HG03025 (cell line): Measurements from ENCODE around the gene KHDC1.
"Not testable (repeated sequence)": the region's sequence is repeated elsewhere in the genome, so short reads cannot be mapped to it uniquely, and the experiment has no call there.

Experiments used
- ATAC-seq: cut with Tn5 transposase; IDR thresholded peaks from one replicate; pipeline ENCODE4 v1.9.1; 2021; ENCODE audit warnings: mild to moderate bottlenecking, moderate library complexity; ENCODE audit not compliant: unreplicated experiment, low FRiP score

KHDC1 gene

DNA sequence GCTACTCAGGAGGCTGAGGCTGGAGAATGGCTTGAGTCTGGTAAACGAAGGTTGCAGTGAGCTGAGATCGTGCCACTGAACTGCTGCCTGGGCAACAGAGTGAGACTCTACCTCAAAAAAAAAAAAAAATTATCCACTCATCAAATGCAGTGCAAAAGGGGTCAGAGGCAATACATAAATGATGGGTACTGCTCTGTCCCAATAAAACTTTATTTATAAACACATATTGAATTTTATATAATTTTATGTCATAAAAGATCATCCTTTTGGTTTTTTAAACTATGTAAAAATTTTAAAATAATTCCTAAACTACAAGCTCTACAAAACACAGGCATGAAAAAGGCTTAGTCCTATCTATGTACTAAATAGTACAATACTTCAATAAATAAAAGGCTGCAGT lies 10.3 kb downstream of the KHDC1 start:
- ATAC-seq, result no peak

DNA sequence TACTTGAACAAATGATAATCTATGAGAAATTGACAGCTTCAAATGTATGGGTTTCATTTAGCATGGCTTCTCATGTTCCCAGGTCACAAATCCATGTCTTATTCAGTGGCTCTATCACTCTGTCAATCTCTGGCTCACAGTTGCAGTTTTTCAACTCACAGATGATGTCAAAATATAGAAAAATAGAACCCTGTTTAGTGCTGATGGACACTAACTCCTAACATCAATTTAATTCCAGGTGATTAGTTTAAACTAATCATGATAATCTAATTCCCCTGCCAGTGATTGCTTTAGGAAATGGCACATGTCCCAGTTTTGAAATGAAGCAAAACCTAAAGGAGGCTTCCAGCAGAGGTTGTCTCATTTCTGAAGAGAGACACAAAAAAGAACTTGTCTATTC lies 13.0 kb downstream of the KHDC1 start:
- ATAC-seq, result no peak

DNA sequence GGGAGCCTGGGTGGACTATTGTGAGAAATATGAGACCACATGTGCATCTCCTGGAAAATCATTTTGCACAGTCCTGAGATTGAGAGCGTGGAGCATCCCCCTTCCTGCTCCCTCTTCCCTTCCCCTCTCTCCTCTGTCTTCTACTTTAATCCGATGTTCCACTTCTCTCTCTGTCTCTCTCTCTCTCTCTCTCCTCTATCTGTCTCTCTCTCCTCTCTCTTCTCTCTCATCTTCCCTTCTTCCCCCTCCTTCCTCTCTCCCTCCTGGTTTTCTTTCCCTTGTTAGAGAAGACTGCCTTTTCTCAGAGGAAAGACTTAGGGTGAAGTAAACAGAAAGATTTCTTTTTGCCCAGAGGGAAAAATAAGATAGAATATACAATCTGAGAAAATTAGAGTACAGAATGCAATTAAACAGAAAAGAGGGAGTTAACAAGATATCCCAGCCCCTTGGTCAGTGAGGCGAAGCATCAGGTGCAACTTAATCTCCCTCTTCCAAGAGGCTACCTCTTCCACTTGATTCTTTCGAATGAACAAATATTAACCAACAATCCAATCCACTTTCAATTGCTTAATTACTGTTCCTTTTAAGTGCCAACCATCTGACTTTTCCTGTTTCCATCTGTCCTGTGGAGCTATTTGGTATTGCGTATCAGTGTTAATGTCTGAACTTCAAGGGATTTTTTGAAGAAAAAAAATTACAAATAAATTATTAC lies 14.6 kb downstream of the KHDC1 start:
- ATAC-seq, result no peak

DNA sequence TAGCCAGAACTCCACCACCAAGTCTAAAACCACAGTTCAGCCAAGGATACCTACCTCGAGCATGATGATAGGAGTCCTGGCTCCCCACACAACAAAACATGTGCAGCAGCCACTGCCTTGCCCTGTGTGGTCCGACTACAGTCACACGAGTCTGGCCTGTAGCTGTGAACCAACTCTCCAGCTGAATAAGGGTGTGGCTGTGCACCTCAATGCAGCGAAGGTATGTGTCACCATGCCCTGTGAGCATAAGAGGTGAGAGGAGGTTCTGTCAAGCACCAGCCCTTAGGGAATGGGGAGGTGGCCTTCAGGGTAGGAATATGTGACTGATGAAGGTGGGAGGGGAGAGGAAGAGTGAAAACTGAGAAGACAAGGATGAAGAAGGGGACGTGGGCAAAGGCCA lies 21.0 kb downstream of the KHDC1 start:
- no peak for ATAC-seq

DNA sequence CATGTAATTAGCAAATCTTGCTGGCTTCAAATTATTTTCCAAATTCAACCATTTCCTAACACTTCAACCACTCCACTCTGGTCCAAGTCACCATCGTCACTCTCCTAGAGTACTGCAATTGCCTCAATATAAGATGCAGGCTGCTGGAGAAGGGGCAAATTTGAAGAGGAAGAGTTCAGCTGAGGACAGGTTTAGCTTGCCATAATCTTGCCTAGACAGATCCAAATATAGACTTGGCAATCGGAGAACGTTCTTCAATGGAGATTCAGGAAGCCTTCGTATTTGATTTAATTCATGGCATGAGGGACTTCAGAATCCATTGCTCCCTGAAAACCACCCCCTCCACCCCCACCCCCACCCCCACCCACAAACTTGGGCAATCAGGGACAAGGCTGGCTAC lies 22.3 kb downstream of the KHDC1 start:
- ATAC-seq, result no peak

DNA sequence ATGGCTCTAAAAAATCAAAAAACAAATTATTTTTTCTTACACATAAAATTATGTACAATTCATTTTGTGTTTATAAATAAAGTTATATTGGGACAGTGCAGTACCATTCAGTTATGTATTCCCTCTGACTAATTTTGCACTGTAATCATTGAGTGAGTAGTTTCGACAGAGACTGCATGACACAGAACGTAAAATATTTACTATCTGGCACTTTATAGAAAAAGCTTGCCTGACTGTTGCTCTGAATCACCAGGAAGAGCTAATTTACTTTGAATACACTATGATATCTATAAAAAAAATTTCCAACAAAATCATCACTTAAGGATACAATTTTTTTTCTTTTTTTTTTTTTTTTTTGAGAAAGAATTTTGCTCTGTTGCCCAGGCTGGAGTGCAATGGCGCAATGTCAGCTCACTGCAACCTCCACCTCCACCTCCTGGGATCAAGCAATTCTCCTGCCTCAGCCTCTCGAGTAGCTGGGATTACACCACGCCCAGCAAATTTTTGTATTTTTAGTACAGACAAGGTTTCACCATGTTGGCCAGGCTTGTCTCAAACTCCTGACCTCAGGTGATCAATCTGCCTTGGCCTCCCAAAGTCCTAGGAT lies 26.7 kb downstream of the KHDC1 start:
- no peak for ATAC-seq

DNA sequence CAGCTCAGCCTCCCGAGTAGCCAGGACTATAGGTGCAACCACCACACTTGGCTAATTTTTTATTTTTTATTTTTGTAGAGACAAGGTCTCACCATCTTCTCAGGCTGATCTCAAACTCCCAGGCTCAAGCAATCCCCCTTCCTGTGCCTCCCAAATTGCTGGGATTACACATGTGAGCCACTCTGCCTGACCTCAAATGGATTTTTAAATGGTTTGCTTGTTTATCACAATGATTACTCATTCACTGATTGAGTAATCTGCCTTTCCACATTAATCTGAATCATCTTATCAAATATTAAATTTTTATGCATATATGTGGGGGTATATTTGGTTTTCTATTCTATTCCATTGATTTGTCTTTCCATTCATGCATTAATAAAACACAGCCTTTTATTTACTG lies 28.3 kb downstream of the KHDC1 start:
- no peak for ATAC-seq

DNA sequence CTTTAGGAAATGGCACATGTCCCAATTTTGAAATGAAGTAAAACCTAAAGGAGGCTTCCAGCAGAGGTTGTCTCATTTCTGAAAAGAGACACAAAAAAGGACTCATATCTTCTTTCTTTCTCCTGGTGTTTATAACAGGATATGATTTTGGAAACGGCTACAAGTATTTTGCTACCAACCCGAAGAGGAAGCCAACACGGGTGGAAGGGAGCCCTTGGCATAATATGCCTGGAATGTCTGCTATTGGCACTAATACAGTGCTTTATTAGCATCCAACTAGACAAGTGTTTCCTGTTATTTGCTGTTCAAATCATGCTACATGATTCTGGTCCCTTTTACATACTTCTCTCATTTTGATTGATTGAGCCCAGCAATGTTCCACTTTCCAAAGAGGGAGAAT lies 29.0 kb downstream of the KHDC1 start:
- ATAC-seq, result not testable (repeated sequence)

DNA sequence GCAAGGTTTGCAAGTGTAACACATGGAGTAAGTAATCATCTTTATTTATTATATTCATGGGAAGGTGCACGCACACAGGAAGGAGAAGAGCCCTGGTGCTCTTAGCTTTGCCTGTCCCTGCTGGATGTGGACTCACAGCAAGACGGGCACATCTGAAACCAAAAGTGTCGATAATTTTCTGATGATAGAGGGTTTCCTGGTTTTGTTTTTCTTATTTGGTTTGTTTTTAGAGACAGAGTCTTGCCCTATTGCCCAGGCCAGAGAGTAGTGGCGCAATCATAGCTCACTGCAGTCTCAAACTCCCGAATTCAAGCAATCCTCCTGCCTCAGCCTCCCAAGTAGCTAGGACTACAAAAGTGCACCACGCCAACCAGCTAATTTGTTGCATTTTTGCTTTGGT lies 29.9 kb downstream of the KHDC1 start:
- ATAC-seq, result no peak

DNA sequence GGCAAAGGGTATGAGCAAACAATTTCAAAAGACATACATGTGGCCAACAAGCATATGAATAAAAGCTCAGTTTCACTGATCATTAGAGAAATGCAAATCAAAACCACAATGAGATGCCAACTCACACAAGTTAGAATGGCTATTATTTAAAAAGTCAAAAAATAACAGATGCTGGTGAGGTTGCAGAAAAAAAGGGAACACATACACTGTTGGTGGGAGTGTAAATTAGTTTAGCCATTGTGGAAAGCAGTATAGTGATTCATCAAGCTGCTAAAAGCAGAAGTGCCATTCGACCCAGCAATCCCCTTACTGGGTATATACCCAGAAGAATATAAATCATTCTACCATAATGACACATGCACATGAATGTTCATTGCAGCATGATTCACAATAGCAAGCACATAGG lies 31.0 kb downstream of the KHDC1 start:
- no peak for ATAC-seq

DNA sequence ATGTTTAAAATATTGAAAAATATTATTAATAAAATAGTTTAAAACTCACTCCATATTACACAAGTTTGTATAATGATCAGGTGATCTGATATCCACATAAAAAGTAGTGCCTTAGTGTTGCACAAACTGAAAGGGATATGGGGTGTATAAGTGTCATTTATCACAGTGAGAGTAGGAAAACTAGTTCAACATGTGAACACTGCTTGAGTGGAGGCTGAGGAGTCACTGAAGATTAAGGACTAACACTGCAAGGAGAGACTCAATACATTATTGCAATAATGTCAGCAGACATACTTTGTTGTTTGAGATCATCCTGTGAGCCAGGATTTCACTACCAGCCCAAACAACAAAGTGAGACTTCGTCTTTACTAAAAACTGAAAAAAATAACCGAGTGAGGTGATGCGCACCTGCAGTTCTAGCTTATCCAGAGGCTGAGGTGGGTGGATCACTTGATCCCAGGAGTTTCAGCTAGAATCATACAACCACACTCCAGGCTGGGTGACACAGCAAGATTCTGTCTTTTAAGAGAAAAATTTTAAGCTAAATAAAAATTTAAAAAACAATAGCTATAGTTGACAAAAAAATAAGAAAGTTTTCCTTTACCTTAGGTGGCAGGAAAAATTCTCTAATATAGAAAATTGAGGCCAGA lies 35.3 kb downstream of the KHDC1 start:
- no peak for ATAC-seq

DNA sequence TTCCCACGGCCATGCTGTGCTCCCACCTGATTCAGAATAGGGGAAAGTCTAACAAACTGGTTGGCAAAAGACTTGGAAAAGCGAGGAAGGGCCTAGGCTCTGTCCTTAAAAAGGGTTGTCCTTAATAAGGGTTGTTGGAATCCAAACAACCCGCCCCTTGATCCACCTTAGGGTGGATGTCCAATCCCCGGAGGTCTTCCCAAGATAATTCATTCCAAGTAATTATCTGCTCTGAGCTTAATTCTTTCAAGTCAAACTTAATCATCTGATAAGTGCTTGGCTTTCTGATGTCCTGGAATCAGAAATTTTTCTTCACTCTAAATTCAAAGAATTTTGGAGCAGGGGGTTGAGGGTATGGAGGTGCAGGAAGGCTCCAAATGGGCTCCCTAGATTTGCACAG lies 37.6 kb downstream of the KHDC1 start, which contains the start of gene KHDC1L:
Gene KHDC1L, minus strand, starts transcription at position 101 of the 400 bp plus-strand sequence. Its CDS starts 88 bp downstream, at position 13.
- ATAC-seq, result no peak

DNA sequence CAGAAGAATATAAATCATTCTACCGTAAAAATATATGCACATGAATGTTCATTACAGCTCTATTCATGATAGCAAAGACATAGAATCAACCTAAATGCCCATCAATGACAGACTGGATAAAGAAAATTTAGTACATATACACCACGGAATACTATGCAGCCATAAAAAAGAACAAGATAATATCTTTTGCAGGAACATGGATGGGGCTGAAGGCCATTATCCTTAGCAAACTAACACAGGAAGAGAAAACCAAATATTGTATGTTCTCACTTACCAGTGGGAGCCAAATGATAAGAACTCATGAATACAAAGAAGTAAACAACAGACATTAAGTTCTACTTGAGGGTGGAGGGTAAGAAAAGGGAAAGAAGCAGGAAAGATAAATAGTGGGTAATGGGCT lies 46.1 kb downstream of the KHDC1 start:
- no peak for ATAC-seq

DNA sequence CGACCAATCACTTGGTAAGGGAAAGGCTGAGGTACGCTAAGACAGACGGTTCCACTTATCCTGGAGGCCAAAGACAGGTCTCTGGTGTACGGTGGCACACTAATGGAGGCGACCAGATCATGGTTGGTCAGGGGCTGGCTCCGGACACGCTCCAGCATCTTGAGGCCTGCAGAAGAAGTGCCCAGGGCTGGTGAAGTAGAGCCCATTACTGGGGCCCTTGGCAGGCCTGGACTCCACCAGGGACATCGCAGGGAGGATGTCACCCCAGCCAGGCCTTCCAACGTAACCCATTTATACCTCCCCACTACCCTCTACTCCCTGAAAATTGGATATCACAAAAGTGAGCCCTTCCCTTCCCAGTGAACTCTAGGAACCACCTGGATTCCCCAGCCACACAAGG lies 53.9 kb downstream of the KHDC1 start:
- ATAC-seq, result no peak

DNA sequence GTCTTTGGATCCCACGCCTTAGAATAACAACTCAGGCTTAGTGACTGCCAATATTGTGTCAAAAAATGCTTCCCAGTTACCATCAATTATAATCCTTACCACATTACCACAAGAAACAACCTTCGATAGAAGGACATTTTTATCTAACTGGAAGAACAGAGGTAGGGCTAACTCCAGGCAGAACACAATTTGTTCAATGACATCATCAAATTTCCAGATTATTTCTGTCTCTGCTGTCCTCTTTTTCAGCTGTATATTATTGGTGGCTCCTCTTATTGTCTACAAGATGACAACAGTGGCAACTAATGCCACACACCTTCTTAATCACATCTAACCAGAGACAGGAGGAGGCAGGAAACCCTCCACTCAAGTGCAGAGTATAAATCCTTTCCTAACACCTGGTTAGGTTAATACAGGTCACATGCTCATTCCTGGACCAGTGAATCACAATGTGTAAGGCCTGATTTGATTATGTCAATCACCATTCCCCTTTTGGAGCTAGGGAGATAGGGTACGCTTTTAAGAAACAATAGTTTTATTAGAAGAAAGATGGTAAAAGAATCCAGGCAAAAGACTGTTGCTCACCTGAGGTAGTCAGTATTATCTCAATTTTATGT lies 55.7 kb downstream of the KHDC1 start:
- no peak for ATAC-seq

DNA sequence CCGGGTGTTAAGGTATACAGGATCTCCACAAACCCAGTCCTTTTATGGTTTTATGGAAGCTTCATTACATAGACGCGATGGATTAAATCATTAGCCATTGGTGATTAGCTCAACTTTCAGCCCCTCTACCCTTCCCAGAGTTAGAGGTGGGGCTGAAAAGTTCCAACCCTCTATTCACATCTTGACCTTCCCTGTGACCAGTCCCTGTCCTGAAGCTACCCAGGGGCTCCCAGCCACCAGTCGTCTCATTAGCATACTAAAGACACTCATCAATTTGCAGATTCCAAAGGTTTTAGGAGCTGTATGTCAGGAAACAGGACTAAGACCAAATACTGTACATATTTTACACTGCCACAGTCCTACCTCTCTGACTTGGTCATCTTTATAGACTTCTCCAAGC lies 58.7 kb downstream of the KHDC1 start:
- no peak for ATAC-seq

DNA sequence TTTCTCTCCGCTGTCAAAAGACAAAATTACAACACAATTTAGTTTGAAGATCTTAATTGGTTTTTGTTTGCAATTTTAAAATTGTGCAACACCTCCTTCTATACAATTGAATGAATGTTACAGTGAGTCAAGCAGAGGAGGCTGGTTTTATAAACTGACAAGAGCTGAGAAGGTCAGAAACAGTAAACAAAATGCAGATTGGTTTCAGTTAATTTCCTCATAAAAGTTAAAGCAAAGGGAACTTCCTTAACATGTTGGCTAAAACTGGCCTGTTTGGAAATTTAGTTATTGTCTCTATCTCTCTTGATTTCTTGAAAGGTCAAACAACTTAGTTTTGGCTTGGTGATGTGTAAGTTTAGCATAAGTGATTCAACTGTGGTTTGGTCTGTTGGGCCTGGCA lies 59.9 kb downstream of the KHDC1 start:
- ATAC-seq, result no peak

DNA sequence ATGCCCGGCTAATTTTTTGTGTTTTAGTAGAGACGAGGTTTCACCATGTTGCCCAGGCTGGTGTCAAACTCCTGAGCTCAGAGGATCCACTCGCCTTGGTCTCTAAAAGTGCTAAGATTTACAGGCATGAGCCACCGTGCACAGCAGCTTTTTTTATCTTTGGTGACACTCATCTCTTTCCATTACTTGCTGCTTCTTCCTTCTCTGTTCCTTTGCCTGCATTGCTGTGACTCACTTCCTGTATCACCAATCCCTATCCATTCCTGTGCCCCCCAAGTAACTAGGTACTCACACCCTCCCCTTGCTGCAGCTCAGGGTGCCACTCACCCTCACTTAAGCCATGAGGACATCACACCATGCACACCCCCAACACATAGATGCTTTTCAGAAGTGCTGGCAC lies 62.3 kb downstream of the KHDC1 start:
- no peak for ATAC-seq

DNA sequence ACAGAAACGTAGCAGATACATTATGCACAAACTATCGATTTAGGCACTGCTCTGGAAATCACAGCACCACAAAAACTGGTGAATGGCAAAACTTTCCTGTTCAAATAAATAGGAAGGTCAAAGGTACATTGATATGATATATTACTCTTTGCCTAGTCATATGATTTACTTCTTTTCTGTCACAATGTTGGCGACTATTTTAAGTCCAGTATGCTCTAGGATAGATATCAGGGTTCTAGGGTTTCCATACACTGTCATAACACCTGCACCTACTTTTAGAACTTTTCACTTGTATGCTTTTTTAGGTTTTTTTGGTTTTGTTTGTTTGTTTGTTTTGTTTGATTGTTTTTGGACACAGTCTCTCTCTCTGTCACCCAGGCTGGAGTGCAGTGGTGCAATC lies 62.7 kb downstream of the KHDC1 start:
- no peak for ATAC-seq

DNA sequence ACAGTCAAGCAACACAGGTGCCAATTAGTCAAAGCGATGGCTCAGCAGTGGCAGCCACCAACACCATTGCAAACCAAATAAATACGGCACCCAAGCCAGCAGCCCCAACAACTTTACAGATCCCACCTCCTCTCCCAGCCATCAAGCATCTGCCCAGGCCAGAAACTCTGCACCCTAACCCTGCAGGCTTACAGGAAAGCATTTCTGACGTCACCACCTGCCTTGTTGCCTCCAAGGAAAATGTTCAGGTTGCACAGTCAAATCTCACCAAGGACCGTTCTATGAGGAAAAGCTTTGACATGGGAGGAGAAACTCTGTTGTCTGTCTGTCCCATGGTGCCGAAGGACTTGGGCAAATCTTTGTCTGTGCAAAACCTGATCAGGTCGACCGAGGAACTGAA lies 68.3 kb downstream of the KHDC1 start:
- ATAC-seq, result no peak

DNA sequence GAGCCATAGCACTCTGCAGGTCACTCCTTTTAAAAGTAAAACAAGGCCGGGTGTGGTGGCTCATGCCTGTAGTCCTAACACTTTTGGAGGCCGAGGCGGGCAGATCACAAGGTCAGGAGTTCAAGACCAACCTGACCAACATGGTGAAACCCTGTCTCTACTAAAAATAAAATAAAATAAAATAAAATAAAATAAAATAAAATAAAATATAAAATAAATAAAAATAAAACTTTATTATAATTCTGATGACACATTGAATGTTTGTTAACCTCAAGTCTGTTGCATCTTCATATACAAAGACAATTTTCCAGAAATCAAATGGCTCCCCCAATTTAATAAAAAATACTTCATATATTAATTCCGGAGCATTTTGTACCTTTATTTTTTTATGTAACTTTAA lies 69.7 kb downstream of the KHDC1 start:
- not testable (repeated sequence) for ATAC-seq
